Measurements from ENCODE around the gene UBR4. TPM values are rescaled to one million over a fixed set of nuclear protein-coding genes. Genes with fewer than 3 reads are reported as not detected.

Gene UBR4
- total RNA-seq, 1 donor from 2014 or later = 108 TPM

- no peaks in the 10 kb centered on the region for H3K27me3 Mint-ChIP-seq
- no peaks in the 10 kb centered on the region for H3K9me3 Mint-ChIP-seq
- no peak for TF ChIP-seq CTCF (conservative IDR thresholded peaks at IDR 0.05)
- H3K36me3 Mint-ChIP-seq = peaks cover 55% of the 10 kb centered on the region
- H3K27ac Mint-ChIP-seq = no peak overlapping the region
- no peak overlapping the region for H3K4me3 Mint-ChIP-seq
- DNase-seq (ENCODE audit: extremely low spot score, unreplicated experiment) = no peak
- no peaks in the 10 kb centered on the region for H3K4me1 Mint-ChIP-seq (ENCODE audit: unreplicated experiment)
Measured at GRCh38 chr1:19166066-19166465, 44.0 kb downstream of the UBR4 start.

GRCh38 chr1:19165501-19165900, 44.6 kb downstream of the UBR4 start:
- no peak for TF ChIP-seq CTCF (conservative IDR thresholded peaks at IDR 0.05)
- H3K4me1 Mint-ChIP-seq (ENCODE audit: unreplicated experiment) = no peaks in the 10 kb centered on the region
- H3K4me3 Mint-ChIP-seq = no peak overlapping the region
- H3K9me3 Mint-ChIP-seq = no peaks in the 10 kb centered on the region
- DNase-seq (ENCODE audit: extremely low spot score, unreplicated experiment) = no peak
- no peaks in the 10 kb centered on the region for H3K27me3 Mint-ChIP-seq
- H3K36me3 Mint-ChIP-seq = peaks cover 61% of the 10 kb centered on the region
- H3K27ac Mint-ChIP-seq = no peak overlapping the region

- Mint-ChIP-seq H3K4me3 (peak overlapping the region; percentile 33), H3K27me3 (no peaks in the 10 kb centered on the region), H3K9me3 (no peaks in the 10 kb centered on the region), H3K36me3 (peaks cover 63% of the 10 kb centered on the region), H3K27ac (peak overlapping the region; percentile 95), H3K4me1 (ENCODE audit: unreplicated experiment) (no peaks in the 10 kb centered on the region)
- TF ChIP-seq CTCF (conservative IDR thresholded peaks at IDR 0.05) = no peak
- DNase-seq (ENCODE audit: extremely low spot score, unreplicated experiment) = no peak
Measured at GRCh38 chr1:19164274-19165015, 45.6 kb downstream of the UBR4 start.

GRCh38 chr1:19163261-19163660, 46.8 kb downstream of the UBR4 start:
- no peak overlapping the region for H3K27ac Mint-ChIP-seq

GRCh38 chr1:19160831-19161230, 49.2 kb downstream of the UBR4 start:
- Mint-ChIP-seq H3K4me3 (no peak overlapping the region), H3K36me3 (peaks cover 40% of the 10 kb centered on the region), H3K27me3 (no peaks in the 10 kb centered on the region)

More at GRCh38 chr1:19163261-19163660, 46.8 kb downstream of the UBR4 start:
- Mint-ChIP-seq H3K9me3 (no peaks in the 10 kb centered on the region), H3K36me3 (peaks cover 56% of the 10 kb centered on the region), H3K27me3 (no peaks in the 10 kb centered on the region), H3K4me3 (no peak overlapping the region), H3K4me1 (ENCODE audit: unreplicated experiment) (no peaks in the 10 kb centered on the region)
- no peak for TF ChIP-seq CTCF (conservative IDR thresholded peaks at IDR 0.05)
- no peak for DNase-seq (ENCODE audit: extremely low spot score, unreplicated experiment)

More at GRCh38 chr1:19160831-19161230, 49.2 kb downstream of the UBR4 start:
- H3K27ac Mint-ChIP-seq = no peak overlapping the region
- no peak for TF ChIP-seq CTCF (conservative IDR thresholded peaks at IDR 0.05)
- no peak for DNase-seq (ENCODE audit: extremely low spot score, unreplicated experiment)
- H3K9me3 Mint-ChIP-seq = no peaks in the 10 kb centered on the region
- no peaks in the 10 kb centered on the region for H3K4me1 Mint-ChIP-seq (ENCODE audit: unreplicated experiment)

All from type B pancreatic cell (in vitro differentiated cells).